ENCODE results near the gene TRIB2.

TRIB2 gene

DNA sequence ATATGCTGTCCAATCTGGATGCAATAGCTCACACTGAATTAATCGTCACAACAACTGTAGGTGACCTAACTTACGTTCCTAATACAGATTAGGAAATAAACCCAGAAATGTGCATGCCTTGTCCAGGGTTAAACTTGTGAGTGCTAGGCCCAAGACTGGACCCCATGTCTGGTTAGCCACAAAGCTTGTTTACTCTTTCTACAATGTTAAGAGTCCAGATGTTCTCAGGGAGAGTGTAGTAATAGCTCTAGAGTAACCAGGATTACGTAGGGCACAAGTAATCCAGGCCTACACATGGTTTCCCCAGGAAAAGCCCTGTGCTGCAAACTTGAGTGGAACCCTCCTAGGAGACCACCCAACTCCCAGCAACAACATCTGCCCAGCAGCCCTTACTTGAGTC, 26.2 kb downstream of the TRIB2 start:
- TF ChIP-seq, protein P1, sequence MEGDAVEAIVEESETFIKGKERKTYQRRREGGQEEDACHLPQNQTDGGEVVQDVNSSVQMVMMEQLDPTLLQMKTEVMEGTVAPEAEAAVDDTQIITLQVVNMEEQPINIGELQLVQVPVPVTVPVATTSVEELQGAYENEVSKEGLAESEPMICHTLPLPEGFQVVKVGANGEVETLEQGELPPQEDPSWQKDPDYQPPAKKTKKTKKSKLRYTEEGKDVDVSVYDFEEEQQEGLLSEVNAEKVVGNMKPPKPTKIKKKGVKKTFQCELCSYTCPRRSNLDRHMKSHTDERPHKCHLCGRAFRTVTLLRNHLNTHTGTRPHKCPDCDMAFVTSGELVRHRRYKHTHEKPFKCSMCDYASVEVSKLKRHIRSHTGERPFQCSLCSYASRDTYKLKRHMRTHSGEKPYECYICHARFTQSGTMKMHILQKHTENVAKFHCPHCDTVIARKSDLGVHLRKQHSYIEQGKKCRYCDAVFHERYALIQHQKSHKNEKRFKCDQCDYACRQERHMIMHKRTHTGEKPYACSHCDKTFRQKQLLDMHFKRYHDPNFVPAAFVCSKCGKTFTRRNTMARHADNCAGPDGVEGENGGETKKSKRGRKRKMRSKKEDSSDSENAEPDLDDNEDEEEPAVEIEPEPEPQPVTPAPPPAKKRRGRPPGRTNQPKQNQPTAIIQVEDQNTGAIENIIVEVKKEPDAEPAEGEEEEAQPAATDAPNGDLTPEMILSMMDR (IDR thresholded peaks at IDR 0.05; ENCODE audit: insufficient read depth, missing control alignments): no peak
- FAIRE-seq (no peak), DNase-seq (ENCODE audit: insufficient read length, low spot score) (no peak)

- FAIRE-seq (no peak), DNase-seq (ENCODE audit: insufficient read length, low spot score) (no peak)
- TF ChIP-seq, protein P1 (IDR thresholded peaks at IDR 0.05; ENCODE audit: insufficient read depth, missing control alignments): no peak
Observed at GRCh38 chr2:12750166-12750905, 33.6 kb downstream of the TRIB2 start.

GRCh38 chr2:12754643-12755042, 37.9 kb downstream of the TRIB2 start:
- no peak for FAIRE-seq
- TF ChIP-seq, protein P1 (IDR thresholded peaks at IDR 0.05; ENCODE audit: insufficient read depth, missing control alignments): no peak
- DNase-seq (ENCODE audit: insufficient read length, low spot score): no peak

DNA sequence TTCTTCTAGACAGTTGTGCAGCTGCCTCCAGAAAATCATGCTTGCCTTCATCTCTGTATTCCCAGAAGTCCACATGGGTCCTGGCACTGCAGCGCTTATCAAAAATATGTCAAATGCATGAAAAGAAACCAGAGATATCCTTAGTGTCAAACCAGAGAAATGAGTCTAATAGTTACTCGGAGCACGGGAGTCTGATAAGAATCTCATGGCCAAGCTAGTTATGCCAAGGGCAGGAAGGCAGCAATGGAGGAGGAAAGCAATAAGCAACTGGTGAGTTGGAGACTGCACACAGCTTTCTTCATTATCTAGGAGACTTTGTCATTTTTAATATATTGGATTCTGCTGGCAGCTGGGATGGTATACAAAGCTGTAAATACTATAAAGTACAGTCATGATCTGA, 38.6 kb downstream of the TRIB2 start:
- TF ChIP-seq, protein P1 (IDR thresholded peaks at IDR 0.05; ENCODE audit: insufficient read depth, missing control alignments): no peak
- DNase-seq (ENCODE audit: insufficient read length, low spot score) (no peak), FAIRE-seq (no peak)

DNA sequence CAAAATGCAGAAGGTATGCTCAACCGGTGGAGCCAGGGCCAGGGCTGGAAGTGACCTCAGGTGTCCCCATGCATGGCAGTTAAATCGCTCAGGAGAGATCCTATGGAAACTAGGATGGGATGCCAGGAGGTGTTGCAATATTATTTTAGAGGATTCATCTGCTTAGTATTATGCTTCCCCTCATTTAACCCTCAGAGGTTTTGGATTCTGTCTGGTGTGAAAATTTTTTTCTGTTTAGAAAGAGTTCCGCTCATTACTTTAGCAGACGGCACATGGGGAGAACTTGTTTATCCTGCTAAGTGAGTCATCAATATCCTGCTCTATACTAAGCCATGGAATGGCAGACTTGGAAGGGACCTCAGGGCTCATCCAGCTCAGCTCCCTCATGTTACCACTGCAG, 42.5 kb downstream of the TRIB2 start:
- DNase-seq (ENCODE audit: insufficient read length, low spot score) (no peak), FAIRE-seq (no peak)
- TF ChIP-seq, protein P1 (IDR thresholded peaks at IDR 0.05; ENCODE audit: insufficient read depth, missing control alignments): no peak

GRCh38 chr2:12761104-12761503, 44.4 kb downstream of the TRIB2 start:
- DNase-seq (ENCODE audit: insufficient read length, low spot score) (no peak), FAIRE-seq (no peak)
- TF ChIP-seq, protein P1 (IDR thresholded peaks at IDR 0.05; ENCODE audit: insufficient read depth, missing control alignments): no peak

DNA sequence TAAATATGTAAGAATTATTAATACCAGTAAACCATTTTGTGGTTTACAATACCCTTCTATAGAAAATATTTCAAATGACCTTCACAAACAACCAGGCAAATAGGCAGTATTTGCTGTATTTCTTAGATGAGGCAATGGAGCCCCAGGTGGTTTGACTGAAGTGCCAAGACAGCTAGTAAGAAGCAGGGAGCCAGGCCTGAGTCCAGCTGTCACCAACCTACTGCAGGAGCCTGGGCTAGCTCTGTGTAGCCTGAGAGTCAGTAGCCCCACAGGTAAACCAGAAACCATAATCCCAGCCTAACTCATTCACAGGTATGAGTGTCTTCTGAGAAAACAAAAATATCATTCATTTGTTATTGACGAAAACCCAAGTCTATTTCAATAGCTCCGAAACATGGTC, 45.6 kb downstream of the TRIB2 start:
- FAIRE-seq (no peak), DNase-seq (ENCODE audit: insufficient read length, low spot score) (no peak)
- TF ChIP-seq, protein P1 (IDR thresholded peaks at IDR 0.05; ENCODE audit: insufficient read depth, missing control alignments): no peak
